Stimulated activated naive B cell treated with anti-CD40 and anti-IgM and Interleukin-4, amounts not matched to agents 10 μg/mL and 1 μg/mL and 100 μg/mL, for 72 hours (primary cell): ENCODE measurements around the gene XXYLT1.
"Not testable (repeated sequence)": the region's sequence is repeated elsewhere in the genome, so short reads cannot be mapped to it uniquely, and the experiment has no call there.

Experiments used
- ATAC-seq, 2 donors: fragments of 150-1000 bp; cut with Tn5 transposase; replicated peaks; 2 replicates each; pipeline ENCODE4 v1.10.0; 2021; ENCODE audit warnings: moderate library complexity in 1 of 2
- DNase-seq: peaks from one replicate; pipeline ENCODE4 v3.0.0; 2021
- H3K27ac Mint-ChIP-seq: one replicate; pipeline ENCODE4 v1.8.0; 2022; ENCODE audit warnings: mild to moderate bottlenecking, mixed read lengths
- H3K27me3 Mint-ChIP-seq, 2 donors: one replicate each; pipeline ENCODE4 v1.8.0; 2022; ENCODE audit warnings: mixed read lengths in 2 of 2
- H3K36me3 Mint-ChIP-seq, 2 donors: one replicate each; pipeline ENCODE4 v1.8.0; 2022; ENCODE audit warnings: mixed read lengths in 2 of 2, mild to moderate bottlenecking in 1 of 2
- H3K4me1 Mint-ChIP-seq, 2 donors: one replicate each; pipeline ENCODE4 v1.8.0; 2022; ENCODE audit warnings: mixed read lengths in 2 of 2, mild to moderate bottlenecking in 1 of 2
- H3K4me3 Mint-ChIP-seq, 2 donors: one replicate each; pipeline ENCODE4 v1.8.0; 2022; ENCODE audit warnings: mild to moderate bottlenecking in 2 of 2, mixed read lengths in 2 of 2, moderate library complexity in 1 of 2
- H3K9me3 Mint-ChIP-seq, 2 donors: one replicate each; pipeline ENCODE4 v1.8.0; 2022; ENCODE audit warnings: mixed read lengths in 2 of 2, mild to moderate bottlenecking in 1 of 2

The XXYLT1 gene

DNA sequence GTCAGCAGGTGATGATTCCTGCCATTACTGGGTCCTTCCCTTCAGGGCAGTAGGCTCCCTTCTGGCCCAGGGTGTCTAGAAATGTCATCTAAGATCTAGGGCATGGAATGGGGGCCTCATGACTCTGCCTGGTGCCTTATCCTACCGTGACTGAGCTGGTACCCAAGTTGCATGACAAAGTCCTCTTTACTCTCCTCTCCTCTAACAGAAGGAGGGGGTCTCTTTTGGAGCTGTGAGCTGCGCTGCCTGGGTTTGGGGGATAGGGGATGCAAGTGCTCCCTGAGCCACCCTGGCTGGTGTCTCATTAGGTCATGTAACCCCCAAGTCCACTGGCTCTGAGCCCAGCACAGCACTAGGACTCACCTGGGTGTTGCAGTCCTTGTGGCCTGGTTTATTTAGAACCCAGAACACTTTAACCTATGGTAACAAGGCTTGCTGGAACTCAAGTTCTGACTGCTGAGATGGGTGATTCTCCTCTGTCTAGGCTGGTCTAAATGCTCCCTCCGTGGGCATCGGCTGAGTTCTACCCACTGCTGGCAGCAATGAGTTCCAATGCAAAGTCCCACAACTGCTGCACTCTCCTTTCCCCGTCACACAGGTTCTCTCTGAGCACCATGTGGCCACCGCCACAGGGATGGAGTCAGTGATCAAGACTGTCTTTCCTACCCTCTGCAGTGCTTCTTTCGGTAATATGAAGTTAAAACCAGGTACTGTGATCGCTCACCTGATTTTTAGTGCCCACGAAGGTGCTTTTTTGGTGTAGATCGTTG, 34.0 kb downstream of the XXYLT1 start:
- Mint-ChIP-seq H3K4me3 (no peak overlapping the region), H3K27me3 (no peaks in the 10 kb centered on the region), H3K4me1 (peaks cover 0 to 2% of the 10 kb centered on the region in 2 donors), H3K9me3 (peaks cover 0 to 9% of the 10 kb centered on the region in 2 donors), H3K27ac (peak overlapping the region; percentile 31), H3K36me3 (peaks cover 15 to 29% of the 10 kb centered on the region in 2 donors)
- DNase-seq (no peak), ATAC-seq (no peak)

DNA sequence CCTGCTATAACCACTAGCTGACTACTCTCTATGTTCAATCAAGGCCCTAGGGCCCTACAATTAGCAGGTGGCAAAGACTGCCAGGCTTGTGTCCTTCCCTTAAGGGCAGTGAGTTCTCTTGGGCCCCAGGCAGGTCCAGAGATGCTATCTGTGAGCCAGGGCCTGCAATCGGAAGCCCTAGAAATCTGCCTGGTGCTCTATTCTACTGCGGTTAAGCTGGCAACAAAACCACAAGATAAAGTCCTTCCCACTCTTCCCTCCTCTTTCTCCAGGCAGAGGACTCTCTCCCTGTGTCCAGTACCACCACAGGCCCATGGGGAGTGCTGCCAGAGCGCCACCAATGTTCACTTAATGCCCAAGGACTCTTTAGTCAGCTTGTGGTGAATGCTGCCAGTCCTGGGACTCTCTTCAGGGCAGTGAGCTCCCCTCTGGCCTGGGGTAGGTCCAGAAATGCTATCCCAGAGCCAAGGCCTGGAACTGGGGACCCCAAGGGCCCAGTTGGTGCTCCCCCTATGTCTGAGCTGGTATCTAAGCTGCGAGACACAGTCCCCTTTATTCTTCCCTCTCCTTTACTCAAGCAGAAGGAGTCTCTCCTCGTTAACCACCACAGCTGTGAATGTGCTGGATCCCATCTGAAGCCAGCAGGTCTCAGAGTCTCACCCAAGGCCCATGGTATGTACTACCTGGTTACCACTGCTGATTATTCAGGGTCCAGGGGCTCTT, 34.7 kb downstream of the XXYLT1 start:
- DNase-seq = no peak
- Mint-ChIP-seq H3K4me3 (no peak overlapping the region), H3K9me3 (peaks cover 0 to 9% of the 10 kb centered on the region in 2 donors), H3K36me3 (peaks cover 13 to 29% of the 10 kb centered on the region in 2 donors), H3K27ac (peak overlapping the region; percentile 31), H3K4me1 (peaks cover 0 to 2% of the 10 kb centered on the region in 2 donors), H3K27me3 (no peaks in the 10 kb centered on the region)
- ATAC-seq = no peak

DNA sequence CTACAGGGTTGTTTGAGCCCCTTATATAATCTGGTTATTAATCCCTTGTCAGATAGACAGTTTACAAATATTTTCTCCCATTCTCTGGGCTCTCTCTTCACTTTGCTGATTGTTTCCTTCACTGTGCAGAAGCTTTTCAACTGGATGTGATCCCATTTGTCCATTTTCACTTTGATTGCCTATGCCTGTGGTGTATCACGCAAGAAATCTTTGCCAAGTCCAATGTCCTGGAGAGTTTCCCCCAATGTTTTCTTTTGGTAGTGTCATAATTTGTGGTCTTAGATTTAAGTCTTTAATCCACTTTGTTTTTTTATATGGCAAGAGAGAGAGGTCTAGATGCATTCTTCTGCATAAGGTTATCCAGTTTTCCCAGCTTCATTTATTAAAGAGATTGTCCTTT, 40.7 kb downstream of the XXYLT1 start:
- Mint-ChIP-seq H3K4me1 (peaks cover 13 to 17% of the 10 kb centered on the region in 2 donors), H3K36me3 (peaks cover 0 to 22% of the 10 kb centered on the region in 2 donors), H3K9me3 (peaks cover 0 to 7% of the 10 kb centered on the region in 2 donors), H3K27me3 (no peaks in the 10 kb centered on the region), H3K27ac (no peak overlapping the region), H3K4me3 (no peak overlapping the region)
- DNase-seq (no peak), ATAC-seq (no peak)

DNA sequence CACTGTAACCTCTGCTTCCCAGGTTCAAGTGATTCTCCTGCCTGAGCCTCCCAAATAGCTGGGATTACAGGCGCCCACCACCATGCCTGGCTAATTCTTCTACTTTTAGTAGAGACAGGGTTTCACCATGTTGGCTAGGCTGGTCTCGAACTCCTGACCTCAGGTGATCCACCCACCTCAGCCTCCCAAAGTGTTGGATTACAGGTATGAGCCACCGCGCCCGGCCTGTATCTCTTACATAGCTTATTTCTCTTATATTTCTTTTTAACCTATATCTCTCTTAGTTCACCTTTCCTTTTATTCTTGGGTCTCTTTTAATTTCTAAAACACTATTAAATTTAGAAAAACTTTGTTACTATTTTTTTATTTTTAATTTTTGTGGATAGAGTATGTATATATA, 42.1 kb downstream of the XXYLT1 start:
- H3K9me3 Mint-ChIP-seq, H3K27me3 Mint-ChIP-seq, ATAC-seq, H3K27ac Mint-ChIP-seq, H3K4me3 Mint-ChIP-seq, DNase-seq: not testable (repeated sequence)
- Mint-ChIP-seq H3K36me3 (peaks cover 0 to 20% of the 10 kb centered on the region in 2 donors), H3K4me1 (peaks cover 13 to 19% of the 10 kb centered on the region in 2 donors)

DNA sequence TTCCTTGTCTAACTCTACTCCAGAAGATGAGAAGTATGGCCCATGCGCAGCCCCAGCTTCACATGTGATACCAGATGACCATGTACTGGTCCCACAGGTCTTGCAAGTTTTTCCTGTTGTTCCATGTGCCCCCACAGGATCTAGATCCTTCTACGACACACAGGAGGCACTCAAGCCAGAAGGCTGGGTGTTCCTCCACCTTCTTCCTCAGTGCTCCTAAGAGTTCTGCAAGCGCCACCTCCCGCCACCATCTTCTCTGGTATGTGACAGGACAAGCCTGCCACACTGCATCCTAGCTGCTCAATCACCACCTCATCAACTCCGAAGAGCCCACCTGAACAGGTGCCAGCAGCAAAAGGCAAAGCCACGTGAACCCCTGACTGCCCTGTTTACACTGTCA, 43.1 kb downstream of the XXYLT1 start:
- Mint-ChIP-seq H3K27me3 (no peaks in the 10 kb centered on the region), H3K27ac (peak overlapping the region; percentile 59), H3K36me3 (peaks cover 0 to 20% of the 10 kb centered on the region in 2 donors), H3K4me1 (peaks cover 13 to 21% of the 10 kb centered on the region in 2 donors), H3K9me3 (peaks cover 0 to 7% of the 10 kb centered on the region in 2 donors), H3K4me3 (no peak overlapping the region)
- ATAC-seq = no peak
- no peak for DNase-seq

DNA sequence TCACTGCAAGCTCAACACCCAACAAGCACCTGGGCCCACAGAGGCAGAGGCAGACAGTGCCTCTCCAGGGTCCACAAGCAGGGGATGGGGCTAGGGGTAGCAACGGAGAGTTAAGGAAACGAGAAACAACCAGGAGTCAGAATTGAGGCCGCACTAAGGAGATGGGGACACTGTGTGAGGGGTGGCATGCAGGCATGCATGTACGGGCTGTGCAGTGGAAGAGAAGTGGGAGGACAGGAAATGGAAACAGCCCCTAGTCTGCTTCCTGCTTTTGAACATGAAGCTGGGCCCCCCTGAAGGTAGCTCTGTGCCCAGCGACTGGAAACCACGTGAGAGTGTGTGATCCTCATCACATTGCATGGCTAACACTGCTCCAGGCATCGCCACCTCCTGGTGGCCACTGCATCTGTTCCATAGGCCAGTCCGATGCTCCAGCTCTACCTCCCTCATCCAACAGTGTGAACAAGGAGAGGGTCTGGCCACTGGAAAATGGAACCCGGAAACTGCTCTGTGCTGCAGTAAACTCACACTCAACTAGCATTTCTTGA, 44.0 kb downstream of the XXYLT1 start:
- peak; percentile 42 to 51 for ATAC-seq
- no peak overlapping the region for H3K27ac Mint-ChIP-seq

DNA sequence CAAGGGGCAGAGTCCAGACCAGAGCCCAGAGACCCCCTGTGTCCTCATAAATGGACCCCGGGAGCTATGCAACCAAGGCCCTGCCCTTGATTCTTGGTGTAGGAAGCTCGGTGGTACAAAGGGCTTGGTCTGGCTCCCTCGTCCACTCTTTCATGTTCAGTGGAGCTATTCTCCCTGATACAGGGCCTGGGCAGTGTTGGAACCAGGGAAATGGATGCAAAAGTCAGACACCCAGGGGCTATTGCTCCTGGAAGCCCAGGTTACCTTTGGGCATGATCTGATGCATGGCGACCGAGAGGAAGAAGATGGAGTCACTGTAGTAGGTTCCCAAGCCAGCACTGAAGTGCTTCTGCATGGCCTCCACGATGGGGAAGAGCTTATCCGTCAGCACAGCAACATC, 44.5 kb downstream of the XXYLT1 start:
- peaks cover 2 to 20% of the 10 kb centered on the region in 2 donors for H3K36me3 Mint-ChIP-seq
- H3K9me3 Mint-ChIP-seq = peaks cover 0 to 4% of the 10 kb centered on the region in 2 donors
- ATAC-seq (no peak), DNase-seq (no peak)
- no peaks in the 10 kb centered on the region for H3K27me3 Mint-ChIP-seq
- H3K4me1 Mint-ChIP-seq = peaks cover 13 to 23% of the 10 kb centered on the region in 2 donors
- H3K4me3 Mint-ChIP-seq = no peak overlapping the region
- H3K27ac Mint-ChIP-seq = no peak overlapping the region

More for the DNA sequence above, 44.0 kb downstream of the XXYLT1 start:
- Mint-ChIP-seq H3K4me3 (no peak overlapping the region), H3K9me3 (peaks cover 0 to 4% of the 10 kb centered on the region in 2 donors), H3K36me3 (peaks cover 0 to 20% of the 10 kb centered on the region in 2 donors), H3K4me1 (peaks cover 13 to 21% of the 10 kb centered on the region in 2 donors), H3K27me3 (no peaks in the 10 kb centered on the region)
- no peak for DNase-seq

DNA sequence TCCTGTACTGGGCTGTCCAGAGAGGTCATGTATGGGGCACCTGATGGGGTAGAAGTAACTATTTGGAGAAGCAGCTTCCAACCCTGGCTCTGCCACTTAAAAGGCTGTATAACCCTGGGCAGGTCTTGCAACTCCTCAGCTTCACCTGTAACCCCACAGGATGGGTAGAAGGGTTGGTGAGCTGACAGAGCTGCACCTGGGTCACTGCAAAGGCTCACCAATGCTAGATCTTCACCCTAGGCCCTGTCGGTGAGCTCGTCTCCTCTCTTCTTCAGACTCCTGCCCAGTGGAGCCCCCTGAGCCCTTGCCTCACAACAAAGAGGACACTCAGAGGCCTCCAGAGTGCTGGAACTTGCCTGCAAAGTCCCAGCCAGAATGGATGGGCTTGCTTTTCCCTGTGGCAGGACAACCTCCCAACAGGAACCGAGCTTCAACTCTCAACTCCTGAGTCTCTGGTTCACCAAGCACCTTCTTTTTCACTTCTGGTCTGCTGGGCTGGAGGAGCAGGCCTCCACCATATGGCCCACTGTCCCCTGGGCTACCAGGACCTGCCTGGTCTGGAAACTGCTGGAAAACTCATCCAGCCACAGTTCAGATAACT, 45.9 kb downstream of the XXYLT1 start:
- H3K4me1 Mint-ChIP-seq = peaks cover 13 to 23% of the 10 kb centered on the region in 2 donors
- ATAC-seq = no peak
- H3K27me3 Mint-ChIP-seq = no peaks in the 10 kb centered on the region
- H3K27ac Mint-ChIP-seq = no peak overlapping the region
- DNase-seq = no peak
- peaks cover 3 to 31% of the 10 kb centered on the region in 2 donors for H3K36me3 Mint-ChIP-seq
- H3K4me3 Mint-ChIP-seq = no peak overlapping the region
- peaks cover 0 to 2% of the 10 kb centered on the region in 2 donors for H3K9me3 Mint-ChIP-seq

DNA sequence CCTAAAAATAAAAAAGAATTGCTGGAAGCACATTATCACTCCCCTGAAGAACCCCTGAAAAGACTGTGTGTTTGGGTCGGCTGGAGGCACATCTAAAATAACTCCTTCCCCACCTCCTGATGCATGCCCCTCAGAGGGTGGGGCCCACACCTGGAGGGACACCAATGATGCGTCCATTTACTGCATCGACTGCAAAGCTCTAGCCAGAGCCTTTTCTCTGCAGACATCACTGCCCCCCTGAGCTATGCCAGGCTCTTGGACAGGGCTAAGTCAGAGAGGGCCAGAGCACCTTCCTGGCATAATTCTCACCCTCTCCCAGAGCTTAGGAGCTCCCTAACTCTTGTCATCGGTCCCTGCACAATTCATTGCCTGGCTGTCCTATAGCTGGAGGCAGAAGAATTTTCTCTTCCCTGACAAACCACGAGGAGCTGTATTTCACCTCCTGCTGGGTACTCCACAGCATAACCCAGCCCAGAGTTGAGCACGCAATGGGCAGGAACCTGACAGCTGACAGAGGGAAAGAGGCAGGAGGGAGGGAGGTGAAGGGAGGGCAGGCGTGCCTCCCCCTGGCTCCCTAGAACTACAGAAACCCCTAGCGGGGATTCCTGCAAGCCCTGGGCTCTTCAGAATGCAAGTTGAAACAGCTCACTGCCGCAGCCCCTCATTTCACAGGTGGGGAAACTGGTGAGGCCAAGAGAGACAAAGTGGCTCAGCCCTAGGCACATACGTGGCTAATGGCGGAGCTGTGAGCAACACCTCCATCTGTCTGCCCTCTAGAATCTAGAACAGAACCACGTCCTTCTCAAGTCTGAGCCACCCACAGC, 46.6 kb downstream of the XXYLT1 start:
- H3K36me3 Mint-ChIP-seq = peaks cover 3 to 31% of the 10 kb centered on the region in 2 donors
- H3K9me3 Mint-ChIP-seq = peaks cover 0 to 2% of the 10 kb centered on the region in 2 donors
- DNase-seq (no peak), ATAC-seq (no peak)
- H3K27me3 Mint-ChIP-seq = no peaks in the 10 kb centered on the region
- H3K27ac Mint-ChIP-seq = no peak overlapping the region
- no peak overlapping the region for H3K4me3 Mint-ChIP-seq
- H3K4me1 Mint-ChIP-seq = peaks cover 13 to 23% of the 10 kb centered on the region in 2 donors

DNA sequence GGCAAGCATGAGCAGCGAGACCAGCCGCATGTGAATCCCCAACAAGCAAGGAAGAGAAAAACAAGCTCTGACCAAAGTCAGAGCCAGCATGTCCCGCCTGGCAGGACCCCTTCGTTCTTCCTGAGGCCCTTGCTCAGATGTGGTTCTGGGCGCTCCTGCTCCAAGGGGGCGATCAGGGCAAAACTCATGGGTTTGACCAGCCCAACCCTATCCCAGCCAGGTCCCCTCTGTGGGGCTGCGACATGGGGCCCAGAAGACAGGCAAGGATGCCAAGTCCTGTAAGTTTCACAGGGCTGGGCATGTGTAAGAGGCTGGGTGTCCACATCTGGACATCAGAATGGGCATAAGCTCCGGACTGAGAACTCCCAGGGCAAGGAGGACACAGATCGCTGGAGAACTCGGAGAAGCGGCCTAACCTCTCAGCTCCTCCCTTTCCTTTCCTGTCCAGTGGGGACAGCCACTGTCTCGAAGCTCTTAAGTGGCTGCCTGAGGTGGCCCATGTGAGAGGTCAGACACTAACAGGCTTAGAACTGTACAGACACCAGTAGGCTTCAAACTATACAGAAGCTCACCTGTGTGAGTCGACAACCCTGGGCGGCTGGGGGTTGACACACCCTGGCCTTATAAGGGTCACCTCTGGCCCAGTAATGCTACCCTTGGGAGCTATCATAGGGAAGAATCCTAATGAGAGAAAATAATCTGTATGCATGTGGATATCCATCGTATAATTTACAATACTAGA, 48.9 kb downstream of the XXYLT1 start:
- Mint-ChIP-seq H3K9me3 (peaks cover 0 to 2% of the 10 kb centered on the region in 2 donors), H3K36me3 (peaks cover 3 to 31% of the 10 kb centered on the region in 2 donors), H3K27ac (no peak overlapping the region), H3K4me3 (no peak overlapping the region), H3K27me3 (no peaks in the 10 kb centered on the region), H3K4me1 (peaks cover 9 to 13% of the 10 kb centered on the region in 2 donors)
- DNase-seq (no peak), ATAC-seq (no peak)

DNA sequence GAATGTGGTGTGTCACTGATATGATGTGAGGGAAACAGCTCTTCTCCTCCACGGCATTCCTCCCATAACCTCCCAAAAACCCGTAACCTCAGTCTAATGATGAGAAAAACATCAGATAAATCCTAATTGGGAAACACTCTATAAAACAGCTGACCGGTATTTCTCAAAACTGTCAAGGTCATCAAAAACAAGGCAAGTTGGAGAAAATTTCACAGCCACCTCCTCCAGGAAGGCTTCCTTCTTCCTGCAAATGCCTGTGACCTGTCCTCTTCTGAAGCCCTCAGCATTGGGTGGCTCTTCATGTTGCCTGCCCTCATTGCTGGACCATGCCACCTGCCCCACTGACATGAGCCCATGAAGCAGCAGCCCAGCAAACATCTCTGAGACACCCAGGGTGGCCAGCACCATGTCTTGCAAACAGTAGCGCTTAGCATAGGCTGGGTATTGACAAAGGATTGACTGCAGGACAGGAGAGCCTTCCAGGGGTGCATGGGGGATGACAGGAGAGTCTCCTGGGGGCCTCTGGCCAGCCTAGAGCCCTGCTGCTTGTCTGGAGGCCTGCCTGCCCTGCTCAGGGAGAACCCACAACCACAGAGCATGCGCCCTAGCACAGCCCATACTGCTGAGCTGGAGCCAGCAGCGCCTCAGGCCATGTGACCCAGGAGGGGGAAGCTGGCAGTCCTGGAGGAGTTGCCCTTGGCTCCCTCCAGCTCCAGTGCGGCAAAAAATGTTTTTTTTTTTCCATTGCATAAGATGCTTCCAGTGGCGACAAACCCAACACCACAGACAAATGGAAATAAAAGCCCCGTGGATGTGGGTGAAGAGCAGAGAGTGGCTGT, 49.7 kb downstream of the XXYLT1 start:
- peaks cover 0 to 2% of the 10 kb centered on the region in 2 donors for H3K9me3 Mint-ChIP-seq
- DNase-seq = no peak

More for the DNA sequence above, 49.7 kb downstream of the XXYLT1 start:
- Mint-ChIP-seq H3K4me1 (peaks cover under 1 to 6% of the 10 kb centered on the region in 2 donors), H3K36me3 (peaks cover 3 to 24% of the 10 kb centered on the region in 2 donors), H3K27me3 (no peaks in the 10 kb centered on the region), H3K4me3 (no peak overlapping the region), H3K27ac (no peak overlapping the region)
- no peak for ATAC-seq
